KMS-11 (cell line): Measurements from ENCODE around the gene B4GALT1.

Source experiments
- H2AFZ ChIP-seq: fragments of 200-600 bp; sonication (generic); 2 replicates; pipeline ENCODE4 v1.6.1; 2016; ENCODE audit warnings: antibody characterized with exemption, mixed run types, low read depth
- H3K27ac ChIP-seq: fragments of 200-600 bp; sonication (generic); 2 replicates; pipeline ENCODE4 v1.6.1; 2016; ENCODE audit warnings: mild to moderate bottlenecking, mixed run types
- H3K27me3 ChIP-seq: fragments of 200-600 bp; sonication (generic); 2 replicates; pipeline ENCODE4 v1.6.1; 2017; ENCODE audit warnings: mild to moderate bottlenecking, low read depth, mixed run types, moderate library complexity; ENCODE audit not compliant: insufficient read depth
- H3K36me3 ChIP-seq: fragments of 200-600 bp; sonication (generic); 2 replicates; pipeline ENCODE4 v1.6.1; 2017; ENCODE audit warnings: mild to moderate bottlenecking, mixed run types; ENCODE audit not compliant: insufficient read depth
- H3K4me1 ChIP-seq: fragments of 200-600 bp; sonication (generic); 2 replicates; pipeline ENCODE4 v1.6.1; 2016; ENCODE audit warnings: mild to moderate bottlenecking, low read depth, mixed run types; ENCODE audit not compliant: poor library complexity, severe bottlenecking
- H3K4me2 ChIP-seq: fragments of 200-600 bp; sonication (generic); 2 replicates; pipeline ENCODE4 v1.7.0; 2016; ENCODE audit warnings: mild to moderate bottlenecking, mixed run types
- H3K4me3 ChIP-seq: fragments of 200-600 bp; sonication (generic); IDR thresholded peaks from 2 replicates; pipeline ENCODE4 v1.6.1; 2017; ENCODE audit warnings: low read depth, low read length, mixed read lengths; ENCODE audit not compliant: insufficient read depth
- H3K79me2 ChIP-seq: fragments of 200-600 bp; sonication (generic); 2 replicates; pipeline ENCODE4 v1.6.1; 2016; ENCODE audit warnings: low read depth, mixed run types; ENCODE audit not compliant: insufficient read depth
- H3K9ac ChIP-seq: fragments of 200-600 bp; sonication (generic); 2 replicates; pipeline ENCODE4 v1.6.1; 2016; ENCODE audit warnings: mild to moderate bottlenecking, mixed run types
- H4K20me1 ChIP-seq: fragments of 200-600 bp; sonication (generic); 2 replicates; pipeline ENCODE4 v1.6.1; 2016; ENCODE audit warnings: mild to moderate bottlenecking, mixed run types; ENCODE audit not compliant: insufficient read depth
- CTCF ChIP-seq: fragments of 200-600 bp; sonication (generic); conservative IDR thresholded peaks from 2 replicates; pipeline ENCODE4 v1.6.1; 2017; ENCODE audit warnings: low read depth, mild to moderate bottlenecking, antibody characterized with exemption, low read length, moderate library complexity, mixed read lengths

B4GALT1 gene

GRCh38 chr9:33129251-33129885, 37.8 kb downstream of the B4GALT1 start:
- Histone ChIP-seq H3K4me3 (no peak overlapping the region), H3K27ac (no peak overlapping the region), H3K4me2 (no peak overlapping the region), H3K27me3 (no peaks in the 10 kb centered on the region), H3K4me1 (peaks cover 12% of the 10 kb centered on the region), H3K79me2 (no peaks in the 10 kb centered on the region), H4K20me1 (no peaks in the 10 kb centered on the region), H2AFZ (no peak overlapping the region), H3K36me3 (no peaks in the 10 kb centered on the region), H3K9ac (no peak overlapping the region)
- TF ChIP-seq CTCF: no peak

GRCh38 chr9:33128570-33128969, 38.6 kb downstream of the B4GALT1 start:
- TF ChIP-seq CTCF: no peak
- H3K4me3 ChIP-seq: no peak overlapping the region
- no peak overlapping the region for H2AFZ ChIP-seq
- H3K9ac ChIP-seq: no peak overlapping the region
- H4K20me1 ChIP-seq: no peaks in the 10 kb centered on the region
- peaks cover 12% of the 10 kb centered on the region for H3K4me1 ChIP-seq
- H3K27me3 ChIP-seq: no peaks in the 10 kb centered on the region
- no peak overlapping the region for H3K27ac ChIP-seq
- H3K4me2 ChIP-seq: no peak overlapping the region
- no peaks in the 10 kb centered on the region for H3K36me3 ChIP-seq
- H3K79me2 ChIP-seq: no peaks in the 10 kb centered on the region

- Histone ChIP-seq H3K27me3 (no peaks in the 10 kb centered on the region), H3K4me3 (no peak overlapping the region), H3K27ac (no peak overlapping the region), H3K4me1 (peaks cover 12% of the 10 kb centered on the region), H3K9ac (no peak overlapping the region), H3K79me2 (no peaks in the 10 kb centered on the region), H4K20me1 (no peaks in the 10 kb centered on the region), H3K4me2 (no peak overlapping the region), H2AFZ (no peak overlapping the region), H3K36me3 (no peaks in the 10 kb centered on the region)
- TF ChIP-seq CTCF: no peak
Observed at GRCh38 chr9:33127881-33128280, 39.3 kb downstream of the B4GALT1 start.

- H4K20me1 ChIP-seq: no peaks in the 10 kb centered on the region
- no peak overlapping the region for H3K9ac ChIP-seq
- no peaks in the 10 kb centered on the region for H3K79me2 ChIP-seq
- no peaks in the 10 kb centered on the region for H3K36me3 ChIP-seq
- no peak overlapping the region for H3K4me2 ChIP-seq
- TF ChIP-seq CTCF: no peak
- no peaks in the 10 kb centered on the region for H3K27me3 ChIP-seq
- no peak overlapping the region for H2AFZ ChIP-seq
- H3K4me3 ChIP-seq: no peak overlapping the region
- H3K27ac ChIP-seq: no peak overlapping the region
- H3K4me1 ChIP-seq: peaks cover 9% of the 10 kb centered on the region
Observed at GRCh38 chr9:33125871-33126823, 41.0 kb downstream of the B4GALT1 start.
